GM12878 (cell line): Measurements from ENCODE around the gene THBD. TPM values are rescaled to one million over a fixed set of nuclear protein-coding genes. Genes with fewer than 3 reads are reported as not detected.

ENCODE experiments used
- ATAC-seq: fragments of 200-7000 bp; cut with Tn5 transposase; 3 replicates; pipeline ENCODE4 v1.9.1; 2020; ENCODE audit warnings: mild to moderate bottlenecking, moderate library complexity
- BruUV-seq: library from RNA; stranded (reverse); fragments of 400-500 nt; replicated peaks from 2 replicates; lab custom pipeline; 2021; lab: Mats Ljungman, UMichigan
- CTCF ChIA-PET: fragments of 300-600 bp; sonication (Branson Sonifier 250); formaldehyde crosslinking; extraction: SDS; loops from one replicate; lab custom pipeline; 2021; ENCODE audit warnings: inconsistent platforms; lab: Yijun Ruan, JAX
- POLR2A ChIA-PET: fragments of 350-600 bp; formaldehyde crosslinking; extraction: SDS; loops from one replicate; lab custom pipeline; 2021; ENCODE audit warnings: inconsistent platforms; lab: Charles Lee
- RAD21 ChIA-PET: fragments of 300-600 bp; sonication (Branson Sonifier 250); formaldehyde crosslinking; loops from one replicate; lab custom pipeline; 2023; ENCODE audit warnings: antibody characterized with exemption; ENCODE audit not compliant: unreplicated experiment; lab: Charles Lee
- SMC1A ChIA-PET: fragments of 300-600 bp; sonication (Branson Sonifier 250); formaldehyde crosslinking; loops from one replicate; lab custom pipeline; 2023; ENCODE audit not compliant: unreplicated experiment, uncharacterized antibody; lab: Charles Lee
- DNase-seq: peaks from one replicate; pipeline ENCODE4 v3.0.0-alpha.2; 2011; ENCODE audit warnings: low read depth, low spot score
- FAIRE-seq: peaks from 3 replicates; lab custom pipeline; 2011; peaks lifted over from hg19 to GRCh38; lab: Jason Lieb, UNC
- H2AFZ ChIP-seq: 2 replicates; pipeline ENCODE4 v1.6.0; 2011; ENCODE audit warnings: low read depth, low read length, control low read depth; ENCODE audit not compliant: control insufficient read depth
- H3K27ac ChIP-seq: 2 replicates; pipeline ENCODE4 v1.5.1; 2011; ENCODE audit warnings: control low read depth; ENCODE audit not compliant: control insufficient read depth, insufficient read depth
- H3K27me3 ChIP-seq, 2 experiments: replicated peaks in 1 of 2; 2 replicates each; pipeline versions ENCODE4 v1.6.0 to v1.6.1; 2011; ENCODE audit warnings: low read length in 1 of 2; ENCODE audit not compliant: control insufficient read depth in 2 of 2, insufficient read depth in 2 of 2
- H3K36me3 ChIP-seq, 2 experiments: 2 replicates each; pipeline ENCODE4 v1.5.1; 2011; ENCODE audit warnings: low read length in 1 of 2; ENCODE audit not compliant: control insufficient read depth in 2 of 2, insufficient read depth in 2 of 2
- H3K4me1 ChIP-seq: 2 replicates; pipeline ENCODE4 v1.6.1; 2011; ENCODE audit warnings: mild to moderate bottlenecking, low read length, moderate library complexity, mixed read lengths; ENCODE audit not compliant: control insufficient read depth, insufficient read depth
- H3K4me2 ChIP-seq: 2 replicates; pipeline ENCODE4 v1.6.0; 2011; ENCODE audit warnings: control low read depth; ENCODE audit not compliant: control insufficient read depth, insufficient read depth
- H3K4me3 ChIP-seq: fragments of 200-600 bp; sonication (generic); 2 replicates; pipeline ENCODE4 v1.5.1; 2016
- H3K79me2 ChIP-seq: 2 replicates; pipeline ENCODE4 v1.6.0; 2011; ENCODE audit warnings: low read length; ENCODE audit not compliant: control insufficient read depth, insufficient read depth
- H3K9ac ChIP-seq: 2 replicates; pipeline ENCODE4 v1.8.0; 2011; ENCODE audit warnings: low read length, control low read depth, mixed read lengths; ENCODE audit not compliant: control insufficient read depth, insufficient read depth
- H3K9me3 ChIP-seq: replicated peaks from 3 replicates; pipeline ENCODE4 v1.5.1; 2011; ENCODE audit warnings: mild to moderate bottlenecking, low read length; ENCODE audit not compliant: control insufficient read depth, insufficient read depth
- H4K20me1 ChIP-seq: 2 replicates; pipeline ENCODE4 v1.6.0; 2011; ENCODE audit not compliant: control insufficient read depth, insufficient read depth
- CEBPZ ChIP-seq: fragments of 150-350 bp; IDR thresholded peaks from 2 replicates; pipeline ENCODE4 v1.6.1; 2016; ENCODE audit warnings: low read depth, low read length
- GABPA ChIP-seq: IDR thresholded peaks from 2 replicates; pipeline ENCODE4 v1.6.1; 2014; ENCODE audit warnings: antibody characterized with exemption, low read depth, mild to moderate bottlenecking, inconsistent platforms
- IKZF2 ChIP-seq, 2 experiments: fragments of 450-650 bp; IDR thresholded peaks; 2 replicates each; pipeline ENCODE4 v1.6.1; 2017; ENCODE audit warnings: mild to moderate bottlenecking in 2 of 2, moderate library complexity in 2 of 2
- MYC ChIP-seq: IDR thresholded peaks from 2 replicates; pipeline ENCODE4 v1.6.1; 2011; ENCODE audit warnings: mild to moderate bottlenecking, low read length, moderate library complexity, inconsistent platforms; ENCODE audit not compliant: insufficient read depth, insufficient replicate concordance, insufficient read length, severe bottlenecking
- POU2F2 ChIP-seq: IDR thresholded peaks from 3 replicates; pipeline ENCODE4 v1.6.1; 2011; ENCODE audit warnings: low read depth, mild to moderate bottlenecking, low read length, borderline replicate concordance
- PRDM15 ChIP-seq: fragments of 450-650 bp; formaldehyde crosslinking; IDR thresholded peaks from 2 replicates; pipeline ENCODE4 v1.4.0; 2020; ENCODE audit warnings: mild to moderate bottlenecking, moderate library complexity
- SREBF1 ChIP-seq: IDR thresholded peaks from 2 replicates; pipeline ENCODE4 v1.6.1; 2012; ENCODE audit warnings: mild to moderate bottlenecking, low read length
- STAT1 ChIP-seq: fragments of 450-650 bp; conservative IDR thresholded peaks from 2 replicates; pipeline ENCODE4 v1.6.1; 2014; ENCODE audit warnings: antibody characterized with exemption, mild to moderate bottlenecking
- TCF3 ChIP-seq: IDR thresholded peaks from 2 replicates; pipeline ENCODE4 v1.6.1; 2012; ENCODE audit warnings: low read depth, mild to moderate bottlenecking, low read length, borderline replicate concordance; ENCODE audit not compliant: insufficient read depth
- WRNIP1 ChIP-seq: IDR thresholded peaks from 2 replicates; pipeline ENCODE4 v1.6.1; 2011; ENCODE audit warnings: low read depth, low read length, improper control_type of control experiment, borderline replicate concordance
- ZBTB33 ChIP-seq: fragments of 450-650 bp; IDR thresholded peaks from 2 replicates; pipeline ENCODE4 v1.6.1; 2017; ENCODE audit warnings: mild to moderate bottlenecking
- WGBS: methylation state at CpG from one replicate; pipeline ENCODE4 v1.1.6; 2016; ENCODE audit warnings: low lambda C conversion rate; ENCODE audit not compliant: insufficient replicate concordance, insufficient coverage; ENCODE audit errors: missing lambda C conversion rate; 5-methylcytosine and 5-hydroxymethylcytosine counted together
- in situ Hi-C: fragments of 300-500 bp; cut with MboI; formaldehyde crosslinking; loops from 9 replicates; pipeline ENCODE4 v1.14.3; 2018; ENCODE audit warnings: mixed read lengths
- intact Hi-C: fragments of 100-400 bp; cut with micrococcal nuclease; formaldehyde crosslinking; loops from one replicate; pipeline ENCODE4 v1.14.2; 2022; ENCODE audit not compliant: unreplicated experiment
- polyA plus RNA-seq, 11 experiments: library from polyadenylated mRNA; depleted of rRNA in 4 of 11; unstranded in 6 of 11; stranded (reverse) in 5 of 11; fragments of >200 nt; fragmentation: Nextera tagmentation in 4 of 11; fragmentation: Illumina TruSeq in 1 of 11; extraction: Ambion mirVana in 4 of 11; extraction: Trizol in 1 of 11; gene quantifications; 1 replicate in 1 of 11; 2 replicates in 10 of 11; pipeline versions ENCODE4 v1.2.1 to v1.2.3, GENCODE V29; 2011 to 2016; ENCODE audit warnings: inconsistent platforms in 2 of 11, missing spikeins in 2 of 11, low read depth in 1 of 11
- total RNA-seq, 4 experiments: library from RNA; depleted of rRNA in 3 of 4; stranded (reverse); fragments of >200 nt in 3 of 4; fragmentation: Illumina TruSeq in 1 of 4; extraction: Trizol in 1 of 4; gene quantifications; 2 replicates each; pipeline versions ENCODE4 v1.2.1 to v1.2.3, GENCODE V29; 2013 to 2021

The THBD gene
- total and polyA plus RNA-seq, 10 of the 15 experiments (the other 5 are each of a cell fraction or from before 2014, with no cell fraction given), result not detected

DNA sequence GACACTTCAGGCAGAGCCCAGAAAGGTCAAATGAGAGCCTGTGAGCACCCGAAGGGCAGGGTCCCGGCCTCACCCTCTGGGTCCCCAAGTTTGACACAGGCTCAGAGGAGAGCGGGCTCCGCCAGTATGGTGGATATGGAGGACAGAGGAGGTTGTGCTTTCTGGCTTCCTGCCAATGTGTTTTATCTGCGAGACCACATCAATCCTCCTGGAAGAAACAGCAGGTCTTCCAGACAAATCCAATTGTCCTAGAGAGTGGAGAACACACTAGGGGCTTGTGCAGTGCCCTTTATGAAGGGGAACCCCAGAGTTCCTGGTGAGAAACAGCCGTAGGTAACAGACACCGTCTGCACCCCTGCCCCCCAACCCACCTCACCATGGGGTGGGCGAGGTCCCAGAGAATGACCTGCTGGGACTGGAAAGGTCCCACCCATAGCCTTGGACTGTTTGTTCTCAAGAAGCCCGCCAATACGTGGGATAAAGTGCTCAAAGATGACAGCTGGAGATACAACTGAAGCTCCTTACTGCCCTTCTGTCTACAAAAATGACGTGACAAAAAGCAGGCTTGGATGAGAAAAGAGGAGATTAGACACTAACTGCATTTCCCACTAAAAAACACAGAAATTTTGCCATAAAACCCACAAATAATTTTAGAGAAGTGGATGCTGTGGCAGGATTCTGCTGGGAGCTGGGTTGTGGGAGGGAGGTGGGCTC lies 38.3 kb downstream of the THBD start (continued):
- TF ChIP-seq ZBTB33 (no peak), CEBPZ (no peak)

- in situ Hi-C loops (no loop called here), intact Hi-C loops (no loop called here)
- WGBS, result 43% methylated on average over 5 of the region's 5 CpGs
- no peaks in the 10 kb centered on the region for H3K36me3 ChIP-seq
- ChIA-PET POLR2A (no interaction called here), SMC1A (no interaction called here), RAD21 (no interaction called here), CTCF (interaction anchor here (0.7 kb wide), 1 partner anchor 37 kb away, joined by 4 read pairs; no protein-coding TSS in a partner anchor)
- no peak overlapping the region for H3K9ac ChIP-seq
- no peaks in the 10 kb centered on the region for H3K4me1 ChIP-seq
- H3K9me3 ChIP-seq, result no peaks in the 10 kb centered on the region
- H2AFZ ChIP-seq, result no peak overlapping the region
- no peak overlapping the region for H3K27ac ChIP-seq
- DNase-seq, result no peak
- no TSS peak for BruUV-seq
- no peak overlapping the region for H3K4me3 ChIP-seq
- no peaks in the 10 kb centered on the region for H3K27me3 ChIP-seq
- H4K20me1 ChIP-seq, result no peaks in the 10 kb centered on the region
- H3K4me2 ChIP-seq, result no peak overlapping the region
- no peak for FAIRE-seq
- ATAC-seq, result no peak
- no peaks in the 10 kb centered on the region for H3K79me2 ChIP-seq
- TF ChIP-seq TCF3 (no peak), POU2F2 (no peak), WRNIP1 (no peak), PRDM15 (CRISPR knock-in tag) (no peak), SREBF1 (no peak), GABPA (no peak), STAT1 (no peak), IKZF2 (IDR thresholded peaks at IDR 0.05) (no peak), MYC (no peak)
These were observed 39.4 kb downstream of the THBD start for GRCh38 chr20:23010096-23010495.
